Hepatocyte (in vitro differentiated cells): ENCODE results near the gene LRRC3. TPM values are rescaled to one million over a fixed set of nuclear protein-coding genes. Genes with fewer than 3 reads are reported as not detected.

Experiments used
- DNase-seq: peaks from one replicate; pipeline ENCODE4 v3.0.0-alpha.2; 2016; ENCODE audit warnings: low spot score
- H2AFZ ChIP-seq: fragments of 200-600 bp; sonication (generic); 2 replicates; pipeline ENCODE4 v1.6.0; 2016; ENCODE audit warnings: antibody characterized with exemption, mild to moderate bottlenecking
- H3K27ac ChIP-seq: fragments of 200-600 bp; sonication (generic); 2 replicates; pipeline ENCODE4 v1.5.1; 2016; ENCODE audit warnings: mild to moderate bottlenecking
- H3K27me3 ChIP-seq: fragments of 200-600 bp; sonication (generic); 2 replicates; pipeline ENCODE4 v1.6.1; 2016
- H3K36me3 ChIP-seq: fragments of 200-600 bp; sonication (generic); replicated peaks from 2 replicates; pipeline ENCODE4 v1.5.1; 2016; ENCODE audit warnings: low read depth; ENCODE audit not compliant: insufficient read depth
- H3K4me1 ChIP-seq: fragments of 200-600 bp; sonication (generic); 2 replicates; pipeline ENCODE4 v1.5.1; 2016; ENCODE audit warnings: mild to moderate bottlenecking, moderate library complexity; ENCODE audit not compliant: insufficient read depth
- H3K4me2 ChIP-seq: fragments of 200-600 bp; sonication (generic); 2 replicates; pipeline ENCODE4 v1.6.0; 2016
- H3K4me3 ChIP-seq: fragments of 200-600 bp; sonication (generic); 2 replicates; pipeline ENCODE4 v1.5.1; 2016; ENCODE audit warnings: mild to moderate bottlenecking
- H3K79me2 ChIP-seq: fragments of 200-600 bp; sonication (generic); 2 replicates; pipeline ENCODE4 v1.6.0; 2017; ENCODE audit warnings: mild to moderate bottlenecking
- H3K9me2 ChIP-seq: fragments of 200-600 bp; sonication (generic); replicated peaks from 2 replicates; pipeline ENCODE4 v1.6.0; 2017; ENCODE audit warnings: mild to moderate bottlenecking; ENCODE audit not compliant: insufficient read depth
- H3K9me3 ChIP-seq: fragments of 200-600 bp; sonication (generic); 2 replicates; pipeline ENCODE4 v1.5.1; 2016; ENCODE audit warnings: low read depth, mild to moderate bottlenecking
- H4K20me1 ChIP-seq: fragments of 200-600 bp; sonication (generic); 2 replicates; pipeline ENCODE4 v1.6.0; 2016; ENCODE audit warnings: mild to moderate bottlenecking; ENCODE audit not compliant: insufficient read depth, poor library complexity, severe bottlenecking
- CTCF ChIP-seq: fragments of 200-600 bp; sonication (generic); IDR thresholded peaks from 2 replicates; pipeline ENCODE4 v1.5.1; 2016; ENCODE audit warnings: antibody characterized with exemption, mild to moderate bottlenecking; ENCODE audit not compliant: poor library complexity
- EZH2 ChIP-seq: fragments of 200-600 bp; sonication (generic); IDR thresholded peaks from 2 replicates; pipeline ENCODE4 v1.6.1; 2016; ENCODE audit warnings: antibody characterized with exemption, mild to moderate bottlenecking, borderline replicate concordance
- EZH2phosphoT487 ChIP-seq: fragments of 200-600 bp; sonication (generic); IDR thresholded peaks from one replicate; pipeline ENCODE4 v1.6.1; 2018; ENCODE audit warnings: antibody characterized with exemption, mild to moderate bottlenecking, low read depth, moderate library complexity; ENCODE audit not compliant: unreplicated experiment, severe bottlenecking
- WGBS: methylation state at CpG from one replicate; pipeline ENCODE4 v1.1.6; 2016; ENCODE audit warnings: low lambda C conversion rate; ENCODE audit errors: missing lambda C conversion rate; 5-methylcytosine and 5-hydroxymethylcytosine counted together
- polyA plus RNA-seq: library from polyadenylated mRNA; unstranded; fragments of >200 nt; fragmentation: Nextera tagmentation; extraction: Ambion mirVana; gene quantifications from 2 replicates; pipeline ENCODE4 v1.2.1, GENCODE V29; 2016
- total RNA-seq: library from RNA; depleted of rRNA; stranded (reverse); fragments of >200 nt; gene quantifications from 2 replicates; pipeline ENCODE4 v1.2.3, GENCODE V29; 2014

Gene LRRC3
- total and polyA plus RNA-seq, 2 experiments from 2014 or later: 7.2 to 7.3 TPM

DNA sequence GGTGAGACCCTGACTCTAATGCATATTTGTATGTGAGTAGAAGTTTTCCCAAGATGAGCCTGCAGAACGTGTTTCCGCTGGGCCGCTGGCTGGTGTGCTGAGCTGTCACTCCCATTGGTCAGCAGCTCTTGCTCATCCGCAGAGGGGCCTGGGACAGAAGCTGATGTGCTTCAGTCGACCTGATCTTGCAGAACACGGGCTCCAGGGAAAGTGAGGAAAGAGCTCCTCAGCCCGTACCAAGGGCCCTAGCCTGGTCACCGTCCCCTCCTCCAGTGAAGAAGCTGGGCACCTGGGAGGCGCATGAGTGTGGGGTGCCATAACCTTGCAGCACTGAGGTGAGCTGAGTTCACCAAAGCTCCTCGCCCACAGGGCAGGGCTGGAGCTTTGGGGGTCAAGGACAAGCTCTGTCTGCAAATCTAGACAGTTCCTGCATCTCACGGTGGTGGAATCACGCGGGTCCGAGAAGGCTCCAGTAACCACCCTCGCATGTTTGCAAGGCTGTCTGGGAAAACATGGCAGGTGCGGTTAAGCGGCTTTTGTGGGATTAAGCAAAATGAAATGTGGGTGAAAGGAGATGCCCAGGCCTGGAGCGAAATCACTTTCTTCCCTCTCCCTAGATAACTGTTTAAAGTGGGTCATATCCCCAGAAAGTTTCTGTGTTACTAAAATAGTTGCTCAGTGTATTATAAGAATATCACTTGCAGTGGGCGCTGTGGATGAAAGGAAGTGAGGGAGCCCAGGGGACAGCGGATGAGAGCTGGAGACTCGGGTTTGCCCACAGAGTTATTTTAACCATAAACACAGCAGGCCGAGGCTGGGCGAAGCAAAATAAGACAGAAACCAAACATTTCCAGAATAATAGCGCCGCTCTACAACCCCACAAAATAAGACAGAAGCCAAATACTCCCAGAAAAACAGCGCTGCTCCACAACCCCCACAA, 33.1 kb upstream of the LRRC3 start:
- no peak overlapping the region for H2AFZ ChIP-seq
- no peaks in the 10 kb centered on the region for H3K4me1 ChIP-seq
- 88% methylated on average over 25 of the region's 26 CpGs for WGBS
- H3K27me3 ChIP-seq: no peaks in the 10 kb centered on the region
- no peaks in the 10 kb centered on the region for H3K9me3 ChIP-seq
- no peak for DNase-seq
- H3K9me2 ChIP-seq: no peaks in the 10 kb centered on the region
- H4K20me1 ChIP-seq: no peaks in the 10 kb centered on the region
- no peak overlapping the region for H3K27ac ChIP-seq
- H3K36me3 ChIP-seq: no peaks in the 10 kb centered on the region
- TF ChIP-seq EZH2: no peak
- TF ChIP-seq EZH2phosphoT487: no peak
- no peak for TF ChIP-seq CTCF
- H3K4me2 ChIP-seq: no peak overlapping the region
- no peaks in the 10 kb centered on the region for H3K79me2 ChIP-seq
- no peak overlapping the region for H3K4me3 ChIP-seq

DNA sequence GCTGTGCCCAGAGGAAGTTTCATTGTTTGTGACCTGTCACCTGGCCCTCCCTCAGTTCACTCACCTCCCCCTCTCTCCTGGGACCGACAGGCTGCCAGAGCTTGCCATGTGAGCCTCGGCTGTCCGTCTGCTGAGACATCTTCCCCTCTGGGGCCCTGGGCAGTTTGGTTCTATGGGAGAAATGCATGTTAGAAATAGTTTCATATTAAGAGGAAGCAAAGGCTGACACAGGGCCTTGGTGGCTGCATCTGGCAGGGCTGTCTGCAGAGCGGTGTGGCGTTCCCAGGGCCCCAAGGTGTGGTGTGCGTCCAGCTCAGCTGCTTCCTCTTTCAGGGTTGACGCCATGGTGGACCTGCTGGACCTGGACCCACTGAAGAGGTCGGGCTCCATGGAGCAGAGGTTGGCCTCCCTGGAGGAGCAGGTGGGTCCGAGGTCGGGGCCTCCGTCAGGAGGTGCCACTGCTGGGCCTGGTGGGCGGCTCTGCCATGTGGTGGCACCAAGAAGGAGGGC, 31.9 kb upstream of the LRRC3 start:
- H3K4me2 ChIP-seq: no peak overlapping the region
- H3K36me3 ChIP-seq: no peaks in the 10 kb centered on the region
- no peaks in the 10 kb centered on the region for H3K9me2 ChIP-seq
- H2AFZ ChIP-seq: no peak overlapping the region
- H3K79me2 ChIP-seq: no peaks in the 10 kb centered on the region
- WGBS: 87% methylated on average over 12 of the region's 12 CpGs
- no peaks in the 10 kb centered on the region for H3K27me3 ChIP-seq
- no peak for DNase-seq
- no peaks in the 10 kb centered on the region for H4K20me1 ChIP-seq
- H3K27ac ChIP-seq: no peak overlapping the region
- no peaks in the 10 kb centered on the region for H3K4me1 ChIP-seq
- no peak for TF ChIP-seq EZH2
- TF ChIP-seq CTCF: no peak
- TF ChIP-seq EZH2phosphoT487: no peak
- no peaks in the 10 kb centered on the region for H3K9me3 ChIP-seq
- H3K4me3 ChIP-seq: no peak overlapping the region

GRCh38 chr21:44423941-44424607, 31.2 kb upstream of the LRRC3 start:
- Histone ChIP-seq H3K9me2 (no peaks in the 10 kb centered on the region), H3K79me2 (no peaks in the 10 kb centered on the region), H2AFZ (no peak overlapping the region), H3K4me2 (no peak overlapping the region), H4K20me1 (no peaks in the 10 kb centered on the region), H3K27me3 (no peaks in the 10 kb centered on the region), H3K27ac (no peak overlapping the region), H3K4me1 (no peaks in the 10 kb centered on the region), H3K36me3 (no peaks in the 10 kb centered on the region), H3K4me3 (no peak overlapping the region), H3K9me3 (no peaks in the 10 kb centered on the region)
- 84% methylated on average over 17 of the region's 17 CpGs for WGBS
- TF ChIP-seq EZH2 (no peak), EZH2phosphoT487 (no peak), CTCF (no peak)
- no peak for DNase-seq
